Stimulated activated CD4-positive, alpha-beta T cell treated with anti-CD3 and anti-CD28 coated beads, TNF-alpha, amount 100 ng/mL, for 48 hours (primary cell): ENCODE data around the gene PHACTR4.
"Not testable (repeated sequence)": the region's sequence is repeated elsewhere in the genome, so short reads cannot be mapped to it uniquely, and the experiment has no call there.

Experiments
- DNase-seq, 3 donors: peaks; one replicate each; pipeline ENCODE4 v3.0.0-alpha.2; 2020; ENCODE audit warnings: low read depth in 3 of 3

PHACTR4 gene

GRCh38 chr1:28494737-28495136 lies 125.2 kb downstream of the PHACTR4 start:
- DNase-seq: no peak

- no peak for DNase-seq
These were observed 130.0 kb downstream of the PHACTR4 start for GRCh38 chr1:28499553-28499952.

GRCh38 chr1:28501925-28502324 lies 132.4 kb downstream of the PHACTR4 start:
- DNase-seq: no peak

GRCh38 chr1:28503117-28503516 lies 133.6 kb downstream of the PHACTR4 start:
- no peak for DNase-seq

GRCh38 chr1:28505406-28506187 lies 136.1 kb downstream of the PHACTR4 start, which contains the start of gene RCC1:
Gene RCC1, plus strand, starts transcription at chr1:28506043. Its CDS starts 23,824 bp downstream, at chr1:28529867.
- peak; percentile 89 to 94 (median 90) for DNase-seq

- no peak for DNase-seq
These were observed 137.3 kb downstream of the PHACTR4 start for GRCh38 chr1:28506907-28507246.

GRCh38 chr1:28507247-28507645 lies 137.7 kb downstream of the PHACTR4 start:
- no peak for DNase-seq

GRCh38 chr1:28507646-28508434 lies 138.3 kb downstream of the PHACTR4 start:
- no peak for DNase-seq

GRCh38 chr1:28508435-28508754 lies 138.9 kb downstream of the PHACTR4 start:
- DNase-seq: no peak

- DNase-seq: no peak
These were observed 140.2 kb downstream of the PHACTR4 start for GRCh38 chr1:28509705-28510272.

- DNase-seq: no peak
These were observed 140.9 kb downstream of the PHACTR4 start for GRCh38 chr1:28510273-28510969.

- DNase-seq: no peak
These were observed 141.5 kb downstream of the PHACTR4 start for GRCh38 chr1:28510970-28511440.

GRCh38 chr1:28512058-28512611 lies 142.6 kb downstream of the PHACTR4 start:
- DNase-seq: no peak

- DNase-seq: not testable (repeated sequence)
These were observed 144.9 kb downstream of the PHACTR4 start for GRCh38 chr1:28514445-28514933.

GRCh38 chr1:28516518-28516956 lies 147.0 kb downstream of the PHACTR4 start:
- no peak for DNase-seq

- no peak for DNase-seq
These were observed 148.1 kb downstream of the PHACTR4 start for GRCh38 chr1:28517649-28517999.

GRCh38 chr1:28518000-28518744 lies 148.6 kb downstream of the PHACTR4 start:
- DNase-seq: peak; percentile 79 to 85 (median 80)

GRCh38 chr1:28518745-28519341 lies 149.3 kb downstream of the PHACTR4 start:
- DNase-seq: peak in 1 of 3 donors; percentile 54

- DNase-seq: no peak
These were observed 150.6 kb downstream of the PHACTR4 start for GRCh38 chr1:28519946-28520725.

- not testable (repeated sequence) for DNase-seq
These were observed 151.3 kb downstream of the PHACTR4 start for GRCh38 chr1:28520796-28521195.
